H1 (cell line): ENCODE results near the gene DFFB.

Source experiments
- BACH1 ChIP-seq: IDR thresholded peaks from 2 replicates; pipeline ENCODE4 v1.6.1; 2012; ENCODE audit warnings: low read length, improper control_type of control experiment
- CTCF ChIP-seq, 3 experiments: IDR thresholded peaks; 1 replicate in 2 of 3; 2 replicates in 1 of 3; pipeline versions ENCODE4 v1.5.1 to v1.6.1; 2011; ENCODE audit warnings: low read length in 3 of 3, mild to moderate bottlenecking in 3 of 3, inconsistent platforms in 2 of 3, low read depth in 1 of 3, moderate library complexity in 1 of 3; ENCODE audit not compliant: insufficient read depth in 1 of 3; ENCODE audit errors: control extremely low read depth in 1 of 3
- EZH2 ChIP-seq: fragments of 200-600 bp; sonication (generic); IDR thresholded peaks from 2 replicates; pipeline ENCODE4 v1.7.1; 2012; ENCODE audit warnings: low read depth, mild to moderate bottlenecking, moderate library complexity, low read length, inconsistent platforms; ENCODE audit not compliant: severe bottlenecking
- POLR2A ChIP-seq, 2 experiments: IDR thresholded peaks; 1 replicate in 1 of 2; 2 replicates in 1 of 2; pipeline ENCODE4 v1.6.1; 2011; ENCODE audit warnings: low read depth in 2 of 2, low read length in 2 of 2, mild to moderate bottlenecking in 2 of 2; ENCODE audit errors: control extremely low read depth in 1 of 2
- POLR2AphosphoS5 ChIP-seq: IDR thresholded peaks from 2 replicates; pipeline ENCODE4 v1.6.1; 2011; ENCODE audit warnings: low read depth, low read length
- RAD21 ChIP-seq, 2 experiments: IDR thresholded peaks in 1 of 2; conservative IDR thresholded peaks in 1 of 2; 2 replicates each; pipeline ENCODE4 v1.6.1; 2011; ENCODE audit warnings: low read depth in 2 of 2, low read length in 2 of 2, improper control_type of control experiment in 1 of 2, inconsistent platforms in 1 of 2, mild to moderate bottlenecking in 1 of 2, moderate library complexity in 1 of 2
- SIN3A ChIP-seq, 2 experiments: IDR thresholded peaks in 1 of 2; conservative IDR thresholded peaks in 1 of 2; 2 replicates each; pipeline ENCODE4 v1.6.1; 2011 to 2012; ENCODE audit warnings: low read length in 2 of 2, improper control_type of control experiment in 1 of 2, low read depth in 1 of 2, mild to moderate bottlenecking in 1 of 2
- SP1 ChIP-seq: IDR thresholded peaks from 2 replicates; pipeline ENCODE4 v1.6.1; 2011; ENCODE audit warnings: low read depth, low read length
- SP2 ChIP-seq: IDR thresholded peaks from 2 replicates; pipeline ENCODE4 v1.6.1; 2012; ENCODE audit warnings: mild to moderate bottlenecking, low read length, inconsistent platforms
- ZNF274 ChIP-seq: IDR thresholded peaks from 2 replicates; pipeline ENCODE4 v1.7.0; 2012; ENCODE audit warnings: low read length, borderline replicate concordance; ENCODE audit errors: extremely low read depth

DNA sequence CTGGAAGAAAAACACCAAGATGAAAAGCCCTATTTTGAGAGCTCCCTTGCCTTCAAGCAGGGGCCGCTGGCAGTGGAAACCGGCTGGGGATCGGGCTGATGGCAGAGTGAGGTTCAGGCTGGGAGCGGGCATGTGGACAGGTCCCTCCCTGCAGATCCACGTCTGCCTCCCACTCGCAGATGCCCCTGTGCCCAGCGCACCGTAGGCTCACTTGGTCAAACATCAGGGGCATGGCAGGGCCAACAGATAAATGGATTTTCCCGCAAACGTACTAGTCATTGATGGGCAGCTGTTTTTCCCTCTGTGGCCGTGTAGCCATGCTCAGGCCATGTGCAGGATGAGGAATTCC, 49.4 kb downstream of the DFFB start:
- no peak for TF ChIP-seq BACH1
- TF ChIP-seq ZNF274: no peak
- TF ChIP-seq CTCF (IDR thresholded peaks at IDR 0.05; ENCODE audit: control extremely low read depth in 1 of 3, insufficient read depth in 1 of 3, low read depth in 1 of 3, low read length in 3 of 3): no peak
- TF ChIP-seq SP1: no peak
- no peak for TF ChIP-seq SIN3A (conservative IDR thresholded peaks at IDR 0.05 in 1 of 2, IDR thresholded peaks at IDR 0.05 in 1 of 2; ENCODE audit: low read depth in 1 of 2, low read length in 2 of 2)
- no peak for TF ChIP-seq POLR2A (IDR thresholded peaks at IDR 0.05; ENCODE audit: control extremely low read depth in 1 of 2, low read depth in 2 of 2, low read length in 2 of 2)
- no peak for TF ChIP-seq EZH2
- TF ChIP-seq RAD21 (IDR thresholded peaks at IDR 0.05 in 1 of 2, conservative IDR thresholded peaks at IDR 0.05 in 1 of 2; ENCODE audit: low read depth in 2 of 2, low read length in 2 of 2): no peak
- TF ChIP-seq SP2: no peak
- no peak for TF ChIP-seq POLR2AphosphoS5
